BE2C (cell line): ENCODE data around the gene HERC3.

Experiments used
- DNase-seq: peaks from one replicate; pipeline ENCODE4 v3.0.0-alpha.2; 2020
- H3K27me3 ChIP-seq: fragments of 250-450 bp; sonication (Bioruptor Pico); 2 replicates; pipeline ENCODE4 v1.5.1; 2020; ENCODE audit warnings: mild to moderate bottlenecking
- H3K36me3 ChIP-seq: fragments of 250-450 bp; sonication (Bioruptor Pico); 2 replicates; pipeline ENCODE4 v1.5.1; 2020; ENCODE audit warnings: mild to moderate bottlenecking
- H3K4me1 ChIP-seq: fragments of 250-450 bp; sonication (Bioruptor Pico); 2 replicates; pipeline ENCODE4 v1.5.1; 2020
- H3K4me3 ChIP-seq: 2 replicates; pipeline ENCODE4 v1.5.1; 2011; ENCODE audit warnings: low read depth, low read length
- H3K9me3 ChIP-seq: fragments of 250-450 bp; sonication (Bioruptor Pico); 2 replicates; pipeline ENCODE4 v1.5.1; 2020
- TF ChIP-seq, protein P1 (sequence below): IDR thresholded peaks from 2 replicates; pipeline ENCODE4 v1.5.1; 2012; ENCODE audit warnings: mild to moderate bottlenecking, low read depth, low read length

Gene HERC3

DNA sequence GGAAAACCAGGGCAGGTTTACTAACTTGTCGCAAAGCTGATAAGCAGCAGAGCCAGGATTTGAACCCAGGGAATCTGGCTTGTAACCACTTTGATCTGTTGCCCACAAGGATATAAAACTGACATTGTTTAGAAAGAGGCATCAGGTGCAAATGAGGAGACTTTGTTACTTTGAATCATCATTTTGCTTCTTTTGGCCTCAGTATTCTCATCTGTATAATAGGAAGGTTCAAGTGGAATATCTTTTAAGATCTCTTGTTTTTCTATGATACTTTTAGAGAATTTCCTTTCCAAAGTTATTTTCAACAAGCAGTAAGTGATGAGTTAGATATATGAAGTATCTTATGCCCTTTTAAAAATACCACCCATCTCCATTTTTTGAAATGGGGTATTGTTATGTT lies 163.2 kb downstream of the HERC3 start:
- no peak overlapping the region for H3K4me3 ChIP-seq
- no peak for DNase-seq
- H3K9me3 ChIP-seq, result no peaks in the 10 kb centered on the region
- H3K36me3 ChIP-seq, result peaks cover 3% of the 10 kb centered on the region
- peaks cover 8% of the 10 kb centered on the region for H3K4me1 ChIP-seq
- no peaks in the 10 kb centered on the region for H3K27me3 ChIP-seq
- TF ChIP-seq, protein P1, sequence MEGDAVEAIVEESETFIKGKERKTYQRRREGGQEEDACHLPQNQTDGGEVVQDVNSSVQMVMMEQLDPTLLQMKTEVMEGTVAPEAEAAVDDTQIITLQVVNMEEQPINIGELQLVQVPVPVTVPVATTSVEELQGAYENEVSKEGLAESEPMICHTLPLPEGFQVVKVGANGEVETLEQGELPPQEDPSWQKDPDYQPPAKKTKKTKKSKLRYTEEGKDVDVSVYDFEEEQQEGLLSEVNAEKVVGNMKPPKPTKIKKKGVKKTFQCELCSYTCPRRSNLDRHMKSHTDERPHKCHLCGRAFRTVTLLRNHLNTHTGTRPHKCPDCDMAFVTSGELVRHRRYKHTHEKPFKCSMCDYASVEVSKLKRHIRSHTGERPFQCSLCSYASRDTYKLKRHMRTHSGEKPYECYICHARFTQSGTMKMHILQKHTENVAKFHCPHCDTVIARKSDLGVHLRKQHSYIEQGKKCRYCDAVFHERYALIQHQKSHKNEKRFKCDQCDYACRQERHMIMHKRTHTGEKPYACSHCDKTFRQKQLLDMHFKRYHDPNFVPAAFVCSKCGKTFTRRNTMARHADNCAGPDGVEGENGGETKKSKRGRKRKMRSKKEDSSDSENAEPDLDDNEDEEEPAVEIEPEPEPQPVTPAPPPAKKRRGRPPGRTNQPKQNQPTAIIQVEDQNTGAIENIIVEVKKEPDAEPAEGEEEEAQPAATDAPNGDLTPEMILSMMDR, result no peak

DNA sequence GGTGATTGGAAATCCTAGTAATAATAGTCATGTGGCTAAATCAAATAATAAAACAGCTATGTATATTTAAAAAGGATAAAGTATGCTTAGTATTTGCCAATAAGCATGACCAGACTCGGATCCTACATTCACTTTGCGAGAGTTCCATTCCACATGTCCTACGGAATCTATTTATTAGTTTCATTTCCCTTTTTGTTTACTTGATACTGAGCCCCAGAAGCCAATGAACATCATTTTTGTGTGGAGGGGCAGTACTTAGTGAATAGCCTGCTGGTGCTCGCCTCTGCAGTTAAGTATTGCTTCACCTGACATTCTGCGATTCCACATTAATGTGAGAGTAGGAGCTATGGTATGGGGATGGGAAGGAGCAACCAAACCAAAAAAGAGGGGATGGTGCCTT lies 163.9 kb downstream of the HERC3 start:
- no peaks in the 10 kb centered on the region for H3K27me3 ChIP-seq
- peaks cover 3% of the 10 kb centered on the region; the same call in 1 of the 2 replicates for H3K36me3 ChIP-seq
- peaks cover 8% of the 10 kb centered on the region for H3K4me1 ChIP-seq
- H3K4me3 ChIP-seq, result no peak overlapping the region
- DNase-seq, result no peak
- no peaks in the 10 kb centered on the region for H3K9me3 ChIP-seq
- TF ChIP-seq, protein P1, result no peak

DNA sequence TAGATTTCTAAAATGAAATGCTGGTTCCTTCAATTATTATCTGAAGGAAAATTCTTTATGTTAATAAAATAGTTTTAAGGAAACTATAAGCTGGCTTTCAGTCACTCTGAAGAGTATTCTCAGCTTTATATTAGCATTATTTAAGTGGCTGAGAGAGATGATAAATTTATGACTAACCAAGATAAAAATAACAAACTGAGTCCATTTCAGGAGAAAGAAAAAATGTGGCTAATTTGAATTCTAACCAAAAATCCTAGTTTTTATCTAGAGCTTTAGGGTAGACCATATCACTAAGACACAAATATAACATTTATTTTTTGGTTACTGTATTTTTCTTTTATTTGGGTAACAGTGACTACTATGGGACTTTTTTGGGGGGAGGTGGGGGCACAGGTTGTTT lies 164.8 kb downstream of the HERC3 start:
- Histone ChIP-seq H3K36me3 (no peaks in the 10 kb centered on the region; the same call in 1 of the 2 replicates), H3K4me1 (peaks cover 8% of the 10 kb centered on the region), H3K4me3 (no peak overlapping the region), H3K27me3 (no peaks in the 10 kb centered on the region), H3K9me3 (no peaks in the 10 kb centered on the region)
- TF ChIP-seq, protein P1, result no peak
- DNase-seq, result no peak

DNA sequence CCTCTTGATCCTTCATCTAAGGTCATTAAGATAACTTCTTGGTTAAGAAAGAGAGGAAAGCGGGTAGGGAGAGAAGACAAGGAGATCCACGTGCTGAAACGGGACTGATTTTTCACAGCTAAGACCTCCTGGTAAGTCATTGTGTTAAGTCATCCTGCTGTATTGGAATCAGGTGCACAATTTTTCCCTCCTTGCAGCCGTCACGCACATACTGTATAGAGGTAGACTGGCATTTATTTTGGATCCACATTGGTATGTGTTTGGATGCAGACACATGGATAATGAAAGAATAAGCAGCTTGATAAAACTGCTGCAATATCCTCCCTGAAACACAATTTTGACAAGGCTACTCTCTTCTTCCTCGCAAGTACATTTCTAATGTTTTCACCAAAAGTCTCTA lies 165.5 kb downstream of the HERC3 start:
- Histone ChIP-seq H3K9me3 (no peaks in the 10 kb centered on the region), H3K4me3 (no peak overlapping the region), H3K36me3 (no peaks in the 10 kb centered on the region; the same call in none of the 2 replicates), H3K4me1 (peaks cover 8% of the 10 kb centered on the region), H3K27me3 (no peaks in the 10 kb centered on the region)
- no peak for DNase-seq
- TF ChIP-seq, protein P1, result no peak
